Measurements from ENCODE around the gene NBPF11. TPM values are rescaled to one million over a fixed set of nuclear protein-coding genes. Genes with fewer than 3 reads are reported as not detected.
"Not testable (repeated sequence)": the region's sequence is repeated elsewhere in the genome, so short reads cannot be mapped to it uniquely, and the experiment has no call there.

The NBPF11 gene
- 1 to 10 TPM; 8.1 to 8.6 TPM for total RNA-seq
- 10 to 100 TPM; 29.2 to 40.3 (median 37.2) TPM for polyA plus RNA-seq (ENCODE audit: insufficient read length in 6 of 6)
- long read RNA-seq, donor 1: 0 reads
- long read RNA-seq, donor 2: 0 reads
- long read RNA-seq, donor 3: 0 reads
- long read RNA-seq, donor 4, partial matches to known transcripts: 0 of 1 reads
- long read RNA-seq, donor 4, other reads (novel, unspliced or antisense): 1 of 1 reads
- long read RNA-seq, donor 5: 0 reads
- long read RNA-seq, donor 6: 0 reads
- long read RNA-seq, donor 7: 0 reads
- long read RNA-seq, donor 8: 0 reads
- long read RNA-seq, donor 9: 0 reads
- long read RNA-seq, donor 10: 0 reads
- long read RNA-seq, donor 11: 0 reads
- long read RNA-seq, donor 12: 0 reads

- H3K36me3 ChIP-seq; H3K9me3 ChIP-seq; H3K4me1 ChIP-seq; intact Hi-C loops (cut with DNase I): not testable (repeated sequence)
- Histone ChIP-seq H3K27me3 (peaks cover 0 to 11% of the 10 kb centered on the region in 2 donors), H3K4me3 (peak within 1 kb of the TSS; percentile 50 to 73), H3K27ac (peak within 1 kb of the TSS; percentile 33 to 74)
- ATAC-seq: peak; percentile 97
- DNase-seq: peak; percentile 69 to 96 (median 88)
Observed at GRCh38 chr1:148151911-148152656, at the start of gene NBPF11. Gene NBPF11, minus strand, starts transcription at chr1:148152281. Its CDS starts 25,278 bp downstream, at chr1:148127003.

- H3K4me1 ChIP-seq; H3K36me3 ChIP-seq; intact Hi-C loops (cut with DNase I); H3K9me3 ChIP-seq; ATAC-seq; DNase-seq; H3K4me3 ChIP-seq; H3K27me3 ChIP-seq; H3K27ac ChIP-seq: not testable (repeated sequence)
Observed at GRCh38 chr1:148197396-148197795, 45.3 kb upstream of the NBPF11 start.

- H3K27ac ChIP-seq; H3K4me1 ChIP-seq; H3K4me3 ChIP-seq; intact Hi-C loops (cut with DNase I); H3K9me3 ChIP-seq; H3K27me3 ChIP-seq; H3K36me3 ChIP-seq; ATAC-seq; DNase-seq: not testable (repeated sequence)
Observed at GRCh38 chr1:148196949-148197348, 44.9 kb upstream of the NBPF11 start.

GRCh38 chr1:148195115-148195514, 43.0 kb upstream of the NBPF11 start:
- DNase-seq; H3K9me3 ChIP-seq; H3K36me3 ChIP-seq; H3K27ac ChIP-seq; H3K4me3 ChIP-seq; H3K27me3 ChIP-seq; H3K4me1 ChIP-seq; intact Hi-C loops (cut with DNase I): not testable (repeated sequence)
- ATAC-seq: peak; percentile 29

- DNase-seq; H3K4me3 ChIP-seq; intact Hi-C loops (cut with DNase I); H3K9me3 ChIP-seq; ATAC-seq; H3K27ac ChIP-seq; H3K4me1 ChIP-seq; H3K36me3 ChIP-seq; H3K27me3 ChIP-seq: not testable (repeated sequence)
Observed at GRCh38 chr1:148188768-148189167, 36.7 kb upstream of the NBPF11 start.

- ATAC-seq; H3K36me3 ChIP-seq; H3K9me3 ChIP-seq; intact Hi-C loops (cut with DNase I); H3K4me1 ChIP-seq; H3K27me3 ChIP-seq; H3K27ac ChIP-seq; H3K4me3 ChIP-seq; DNase-seq: not testable (repeated sequence)
Observed at GRCh38 chr1:148178682-148179081, 26.6 kb upstream of the NBPF11 start.

- H3K36me3 ChIP-seq; H3K4me1 ChIP-seq; H3K27ac ChIP-seq; DNase-seq; H3K9me3 ChIP-seq; H3K27me3 ChIP-seq; H3K4me3 ChIP-seq; intact Hi-C loops (cut with DNase I); ATAC-seq: not testable (repeated sequence)
Observed at GRCh38 chr1:148175414-148175813, 23.3 kb upstream of the NBPF11 start.

GRCh38 chr1:148171995-148172394, 19.9 kb upstream of the NBPF11 start:
- intact Hi-C loops (cut with DNase I); H3K36me3 ChIP-seq; H3K9me3 ChIP-seq; H3K27me3 ChIP-seq; H3K27ac ChIP-seq; DNase-seq; ATAC-seq; H3K4me3 ChIP-seq; H3K4me1 ChIP-seq: not testable (repeated sequence)

GRCh38 chr1:148166558-148167492, 14.7 kb upstream of the NBPF11 start:
- no peaks in the 10 kb centered on the region for H3K9me3 ChIP-seq
- no peaks in the 10 kb centered on the region for H3K36me3 ChIP-seq
- H3K27ac ChIP-seq: no peak overlapping the region
- DNase-seq (no peak), ATAC-seq (no peak)
- peaks cover 0 to 10% of the 10 kb centered on the region in 2 donors for H3K27me3 ChIP-seq
- no peaks in the 10 kb centered on the region for H3K4me1 ChIP-seq
- intact Hi-C loops (cut with DNase I): no loop called here
- no peak for TF ChIP-seq CTCF (IDR thresholded peaks at IDR 0.05)
- no peak overlapping the region for H3K4me3 ChIP-seq
